B cell (primary cell): Measurements from ENCODE around the gene C5. TPM values are rescaled to one million over a fixed set of nuclear protein-coding genes. Genes with fewer than 3 reads are reported as not detected.

ENCODE experiments used
- ATAC-seq: fragments of 200-7000 bp; cut with Tn5 transposase; one replicate; pipeline ENCODE4 v1.10.0; 2021; ENCODE audit warnings: low read depth, mild to moderate bottlenecking, moderate number of reproducible peaks, moderate library complexity
- CTCF ChIA-PET: fragments of 350-600 bp; sonication (Branson Sonifier 250); formaldehyde crosslinking; loops from one replicate; lab custom pipeline; 2021; ENCODE audit warnings: antibody characterized with exemption, inconsistent platforms; lab: Charles Lee
- POLR2A ChIA-PET: fragments of 350-600 bp; sonication (Branson Sonifier 250); formaldehyde crosslinking; loops from one replicate; lab custom pipeline; 2021; ENCODE audit warnings: antibody characterized with exemption; lab: Charles Lee
- DNase-seq: peaks from one replicate; pipeline ENCODE4 v3.0.0; 2013
- H2AFZ ChIP-seq: 2 replicates; pipeline ENCODE4 v1.6.1; 2012; ENCODE audit warnings: mild to moderate bottlenecking, low read depth, low read length; ENCODE audit not compliant: insufficient read depth, poor library complexity, severe bottlenecking
- H3K27ac ChIP-seq, 2 donors: 1 replicate in 1 of 2; 2 replicates in 1 of 2; pipeline ENCODE4 v1.5.1; 2012 to 2013; ENCODE audit warnings: low read length in 2 of 2, mild to moderate bottlenecking in 2 of 2, moderate library complexity in 1 of 2
- H3K27me3 ChIP-seq, 4 experiments: fragments of 200-600 bp in 1 of 4; sonication (generic) in 1 of 4; replicated peaks in 1 of 4; 1 replicate in 2 of 4; 2 replicates in 2 of 4; pipeline versions ENCODE4 v1.6.1 to v1.7.0; 2013 to 2016; ENCODE audit warnings: low read length in 3 of 4, mild to moderate bottlenecking in 2 of 4, mixed read lengths in 1 of 4, moderate library complexity in 1 of 4; ENCODE audit not compliant: insufficient read depth in 4 of 4, control insufficient read depth in 3 of 4; ENCODE audit errors: control extremely low read depth in 1 of 4
- H3K36me3 ChIP-seq, 2 experiments: replicated peaks in 1 of 2; 1 replicate in 1 of 2; 2 replicates in 1 of 2; pipeline versions ENCODE4 v1.6.1 to v1.7.1; 2013; ENCODE audit warnings: low read length in 1 of 2; ENCODE audit not compliant: insufficient read depth in 2 of 2, control insufficient read depth in 1 of 2; ENCODE audit errors: control extremely low read depth in 1 of 2, extremely low read depth in 1 of 2
- H3K4me1 ChIP-seq, 2 donors: fragments of 200-600 bp in 1 of 2; sonication (generic) in 1 of 2; 1 replicate in 1 of 2; 2 replicates in 1 of 2; pipeline versions ENCODE4 v1.5.1 to v1.6.1; 2013 to 2017; ENCODE audit warnings: low read length in 2 of 2; ENCODE audit not compliant: control insufficient read depth in 2 of 2, insufficient read depth in 2 of 2
- H3K4me2 ChIP-seq: replicated peaks from 2 replicates; pipeline ENCODE3; 2012; ENCODE audit warnings: mild to moderate bottlenecking, low read depth, low read length; ENCODE audit not compliant: poor library complexity, severe bottlenecking
- H3K4me3 ChIP-seq, 5 experiments: fragments of 200-600 bp in 1 of 5; sonication (generic) in 1 of 5; 1 replicate in 3 of 5; 2 replicates in 2 of 5; pipeline versions ENCODE4 v1.5.1 to v1.7.0; 2011 to 2016; ENCODE audit warnings: low read length in 4 of 5, mild to moderate bottlenecking in 4 of 5, low read depth in 2 of 5, control low read depth in 1 of 5, moderate library complexity in 1 of 5; ENCODE audit not compliant: insufficient read depth in 1 of 5; ENCODE audit errors: control extremely low read depth in 1 of 5, extremely low read depth in 1 of 5
- H3K79me2 ChIP-seq: fragments of 200-600 bp; sonication (generic); one replicate; pipeline ENCODE4 v1.6.0; 2016; ENCODE audit warnings: low read length; ENCODE audit not compliant: control insufficient read depth, insufficient read depth
- H3K9ac ChIP-seq: fragments of 200-600 bp; sonication (generic); 2 replicates; pipeline ENCODE4 v1.6.1; 2017; ENCODE audit warnings: mild to moderate bottlenecking, low read length, moderate library complexity
- H3K9me3 ChIP-seq, 3 donors: one replicate each; pipeline versions ENCODE4 v1.6.1 to v1.7.1; 2013; ENCODE audit warnings: low read length in 2 of 3; ENCODE audit not compliant: control insufficient read depth in 2 of 3, insufficient read depth in 1 of 3; ENCODE audit errors: control extremely low read depth in 1 of 3
- H4K20me1 ChIP-seq: 2 replicates; pipeline ENCODE4 v1.6.0; 2012; ENCODE audit warnings: mild to moderate bottlenecking, low read length; ENCODE audit not compliant: insufficient read depth, control insufficient read depth, poor library complexity, severe bottlenecking
- H3K27ac Mint-ChIP-seq: one replicate; pipeline ENCODE4 v1.8.0; 2021; ENCODE audit warnings: mixed read lengths
- H3K27me3 Mint-ChIP-seq: one replicate; pipeline ENCODE4 v1.8.0; 2021; ENCODE audit warnings: mixed read lengths
- H3K4me1 Mint-ChIP-seq: one replicate; pipeline ENCODE4 v1.8.0; 2021; ENCODE audit warnings: mixed read lengths
- H3K4me3 Mint-ChIP-seq: one replicate; pipeline ENCODE4 v1.8.0; 2021; ENCODE audit warnings: mixed read lengths
- H3K9me3 Mint-ChIP-seq: one replicate; pipeline ENCODE4 v1.8.0; 2022; ENCODE audit warnings: mixed read lengths; ENCODE audit not compliant: insufficient read depth
- CTCF ChIP-seq: fragments of 200-600 bp; IDR thresholded peaks from one replicate; pipeline ENCODE4 v1.8.0; 2022; ENCODE audit warnings: antibody characterized with exemption, mild to moderate bottlenecking
- EZH2 ChIP-seq: IDR thresholded peaks from 2 replicates; pipeline ENCODE4 v1.6.1; 2012; ENCODE audit warnings: borderline replicate concordance, low read depth, mild to moderate bottlenecking, moderate library complexity, low read length; ENCODE audit not compliant: insufficient read depth, poor library complexity, severe bottlenecking
- WGBS: methylation state at CpG from one replicate; pipeline ENCODE4 v1.1.5; 2013; ENCODE audit warnings: missing lambda C conversion rate; ENCODE audit not compliant: insufficient coverage; 5-methylcytosine and 5-hydroxymethylcytosine counted together
- intact Hi-C: fragments of 100-400 bp; cut with micrococcal nuclease; formaldehyde crosslinking; loops from one replicate; pipeline ENCODE4 v1.10.0; 2022
- polyA plus RNA-seq: library from polyadenylated mRNA; depleted of rRNA; stranded (reverse); fragments of >200 nt; gene quantifications from 2 replicates; pipeline ENCODE4 v1.2.3, GENCODE V29; 2012
- total RNA-seq, 2 donors: library from RNA; stranded (reverse); fragments of 120-200 nt in 1 of 2; gene quantifications; 1 replicate in 1 of 2; 2 replicates in 1 of 2; pipeline versions ENCODE4 v1.2.3 to v1.2.4, GENCODE V29; 2013 to 2022

C5 gene
- total and polyA plus RNA-seq, 2 donors (not counting 1 experiment from before 2014, with no cell fraction given), result 2.7 to 10.4 TPM

GRCh38 chr9:120978987-120979386, 71.1 kb downstream of the C5 start:
- Mint-ChIP-seq H3K9me3 (no peaks in the 10 kb centered on the region), H3K27ac (no peak overlapping the region)
- ATAC-seq, result no peak

GRCh38 chr9:120977321-120977720, 72.8 kb downstream of the C5 start:
- intact Hi-C loops, result no loop called here
- Histone ChIP-seq H3K27me3 (no peaks in the 10 kb centered on the region), H3K27ac (no peak overlapping the region), H3K9me3 (peaks cover 0 to 2% (median 0%) of the 10 kb centered on the region in 3 donors), H2AFZ (no peak overlapping the region), H3K9ac (no peak overlapping the region), H3K4me2 (no peak overlapping the region), H3K4me1 (peaks cover 0 to 3% of the 10 kb centered on the region in 2 donors), H3K36me3 (no peaks in the 10 kb centered on the region), H3K4me3 (no peak overlapping the region), H4K20me1 (no peaks in the 10 kb centered on the region), H3K79me2 (no peaks in the 10 kb centered on the region)
- Mint-ChIP-seq H3K27me3 (no peaks in the 10 kb centered on the region), H3K9me3 (no peaks in the 10 kb centered on the region), H3K4me1 (peaks cover 10% of the 10 kb centered on the region), H3K27ac (no peak overlapping the region), H3K4me3 (no peak overlapping the region)
- ChIA-PET CTCF (interaction anchor here (1.4 kb wide), 1 partner anchor 82 kb away, joined by 3 read pairs; no protein-coding TSS in a partner anchor), POLR2A (no interaction called here)
- no CpG with 5 or more reads among the region's 1 CpG for WGBS
- TF ChIP-seq CTCF, result no peak
- TF ChIP-seq EZH2, result no peak
- DNase-seq (no peak), ATAC-seq (no peak)

More at GRCh38 chr9:120978987-120979386, 71.1 kb downstream of the C5 start:
- H3K36me3 ChIP-seq, result no peaks in the 10 kb centered on the region
- H3K27ac ChIP-seq, result no peak overlapping the region
- H3K4me3 Mint-ChIP-seq, result no peak overlapping the region
- H3K9ac ChIP-seq, result no peak overlapping the region
- peaks cover 0 to 2% (median 0%) of the 10 kb centered on the region in 3 donors for H3K9me3 ChIP-seq
- no peaks in the 10 kb centered on the region for H3K79me2 ChIP-seq
- no peak overlapping the region for H2AFZ ChIP-seq
- peaks cover 10% of the 10 kb centered on the region for H3K4me1 Mint-ChIP-seq
- no peak overlapping the region for H3K4me3 ChIP-seq
- no peak for DNase-seq
- 89% methylated on average over 3 of the region's 3 CpGs for WGBS
- H3K27me3 Mint-ChIP-seq, result no peaks in the 10 kb centered on the region
- no peaks in the 10 kb centered on the region for H4K20me1 ChIP-seq
- H3K27me3 ChIP-seq, result no peaks in the 10 kb centered on the region
- TF ChIP-seq EZH2 (no peak), CTCF (no peak)
- peaks cover 0 to 3% of the 10 kb centered on the region in 2 donors for H3K4me1 ChIP-seq
- ChIA-PET POLR2A (no interaction called here), CTCF (no interaction called here)
- intact Hi-C loops, result no loop called here
- H3K4me2 ChIP-seq, result no peak overlapping the region
